EH (cell line): Measurements from ENCODE around the gene APOA1.

Experiments
- DNase-seq: peaks from one replicate; pipeline ENCODE4 v3.0.0-alpha.2; 2015; ENCODE audit warnings: low read depth

APOA1 gene

DNA sequence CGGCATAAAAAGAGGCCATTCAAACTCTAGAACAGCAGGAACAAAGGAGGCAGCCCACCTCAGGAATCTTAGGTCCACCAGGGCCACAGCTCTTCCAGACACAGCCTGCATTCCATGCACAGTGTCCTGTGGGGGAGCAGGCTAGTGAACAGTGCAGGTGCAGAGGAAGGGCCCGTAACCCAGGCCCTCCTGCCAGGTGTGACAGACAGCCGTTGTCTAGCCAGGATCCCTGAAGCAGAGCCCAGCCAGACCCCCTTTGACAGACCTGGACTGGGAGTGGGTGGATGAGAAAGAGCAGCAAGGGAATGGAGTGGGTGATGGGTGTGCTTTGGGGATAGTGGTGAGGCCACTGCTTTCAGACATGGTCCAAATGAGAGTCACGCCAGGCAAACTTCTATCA, 48.4 kb downstream of the APOA1 start:
- no peak for DNase-seq

DNA sequence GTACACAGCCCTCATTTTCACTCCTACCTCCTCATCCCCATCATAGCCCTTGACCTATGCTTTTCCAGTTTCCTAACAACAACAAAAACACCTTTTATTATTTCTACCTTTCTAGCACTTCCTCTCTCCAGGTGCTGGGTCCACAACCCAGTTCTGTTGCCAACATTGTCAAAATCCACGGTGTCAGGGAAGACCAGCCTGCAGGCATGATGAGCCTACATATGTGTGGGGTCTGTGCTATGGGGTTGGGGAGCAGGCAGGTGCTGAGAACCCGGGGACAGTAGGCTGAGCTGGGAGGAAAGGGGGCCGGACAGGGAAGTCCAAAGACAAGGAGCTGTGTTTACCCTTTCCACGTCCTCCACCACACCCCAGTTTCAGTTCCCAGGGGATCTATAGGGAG, 48.9 kb downstream of the APOA1 start:
- no peak for DNase-seq

DNA sequence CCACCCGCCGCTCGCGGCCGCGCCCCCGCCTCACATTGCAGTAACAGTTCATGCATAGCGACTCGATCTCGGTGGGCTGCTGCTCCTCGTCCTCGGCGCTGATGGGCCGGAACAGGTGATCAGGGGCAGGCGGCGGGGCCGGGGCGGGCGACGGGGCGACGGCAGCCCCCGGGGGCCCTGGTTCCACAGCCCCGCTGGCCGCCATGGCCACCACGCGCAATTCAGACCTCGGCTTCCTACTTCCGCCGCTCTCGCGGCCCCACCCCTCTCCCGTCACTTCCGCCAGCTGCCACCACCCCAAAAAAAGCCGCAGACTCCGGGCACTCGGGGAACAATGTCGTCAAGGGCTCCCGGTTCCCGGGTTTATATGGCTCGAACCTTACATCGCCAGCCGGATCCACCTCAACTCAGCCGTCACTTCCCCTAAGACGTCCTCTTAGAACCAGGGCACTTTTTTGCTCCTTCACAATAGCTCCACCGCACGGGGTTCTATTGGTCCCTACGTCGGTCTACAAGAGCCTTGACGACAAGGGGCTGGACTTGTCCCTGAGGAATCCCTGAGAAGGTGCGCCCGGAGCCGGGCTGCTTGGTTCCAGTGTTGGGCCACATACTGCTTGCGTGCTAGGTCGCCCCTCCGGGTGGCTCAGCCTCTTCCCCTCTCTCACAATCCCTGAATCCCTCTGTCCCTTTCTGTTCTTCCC, 49.5 kb downstream of the APOA1 start, which contains the start of gene ZPR1:
ZPR1 (minus strand) TSS at position 238 of the 701 bp plus-strand sequence; CDS start at position 205, 33 bp downstream.
- DNase-seq: peak; percentile 77

DNA sequence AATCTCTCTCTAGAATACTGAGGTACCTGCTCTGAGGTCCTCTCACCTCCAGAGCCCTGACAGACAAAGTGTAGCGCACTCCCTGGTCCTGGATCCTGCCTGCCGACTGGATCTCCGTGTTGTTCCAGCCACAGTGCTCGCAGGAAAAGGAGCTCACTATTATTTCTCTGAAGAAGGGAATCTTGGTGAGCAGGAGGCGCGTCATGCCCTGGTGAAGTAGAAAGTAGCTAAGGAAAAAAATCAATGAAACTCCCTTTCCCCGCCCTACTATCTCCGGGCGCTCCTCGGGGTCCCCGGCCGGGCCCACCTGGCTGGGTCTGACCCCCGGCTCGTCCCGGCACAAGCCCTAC, 50.0 kb downstream of the APOA1 start:
- DNase-seq: peak; percentile 29

DNA sequence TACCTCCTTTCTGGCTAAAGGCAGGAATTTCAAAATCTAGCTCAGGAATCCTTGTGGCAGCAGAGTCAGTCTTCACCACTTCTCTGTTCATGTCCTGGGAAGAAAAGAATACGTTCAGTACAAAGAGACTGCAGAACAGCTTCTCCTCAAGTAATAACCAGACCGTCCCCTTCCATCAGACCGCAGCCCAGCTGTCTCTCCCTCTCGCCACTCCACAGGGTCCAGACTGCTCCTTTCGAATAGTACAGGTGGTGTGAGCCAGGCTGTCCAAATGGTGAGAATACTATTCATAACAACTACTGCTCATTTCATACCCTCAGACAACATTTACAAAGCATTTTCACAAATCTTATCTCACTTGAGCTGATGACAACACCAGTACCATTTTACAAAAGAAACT, 50.5 kb downstream of the APOA1 start:
- DNase-seq: no peak

DNA sequence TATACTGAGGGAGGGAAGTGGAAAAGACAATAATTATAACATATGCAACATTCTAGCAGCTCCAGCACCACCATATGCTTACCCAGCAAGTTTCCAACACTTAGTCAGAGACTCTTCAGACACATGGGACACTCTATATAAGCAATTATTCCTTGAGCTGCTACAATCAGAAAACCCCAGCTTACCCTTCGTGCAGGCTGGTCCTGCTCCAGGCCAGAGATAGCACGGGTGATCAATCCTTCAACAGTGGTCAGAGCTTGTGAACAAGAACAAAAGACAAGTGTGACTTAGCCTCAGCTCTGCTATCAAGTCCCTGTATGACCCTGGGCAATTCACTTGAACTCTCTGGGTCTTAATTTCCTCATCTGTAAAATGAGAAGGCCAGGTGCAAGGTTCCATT, 51.1 kb downstream of the APOA1 start:
- DNase-seq: no peak
